ENCODE data around the gene PSMB11. TPM values are rescaled to one million over a fixed set of nuclear protein-coding genes. Genes with fewer than 3 reads are reported as not detected.
"Not testable (repeated sequence)": the region's sequence is repeated elsewhere in the genome, so short reads cannot be mapped to it uniquely, and the experiment has no call there.

Gene PSMB11
- total RNA-seq, 1 donor from 2014 or later = not detected

DNA sequence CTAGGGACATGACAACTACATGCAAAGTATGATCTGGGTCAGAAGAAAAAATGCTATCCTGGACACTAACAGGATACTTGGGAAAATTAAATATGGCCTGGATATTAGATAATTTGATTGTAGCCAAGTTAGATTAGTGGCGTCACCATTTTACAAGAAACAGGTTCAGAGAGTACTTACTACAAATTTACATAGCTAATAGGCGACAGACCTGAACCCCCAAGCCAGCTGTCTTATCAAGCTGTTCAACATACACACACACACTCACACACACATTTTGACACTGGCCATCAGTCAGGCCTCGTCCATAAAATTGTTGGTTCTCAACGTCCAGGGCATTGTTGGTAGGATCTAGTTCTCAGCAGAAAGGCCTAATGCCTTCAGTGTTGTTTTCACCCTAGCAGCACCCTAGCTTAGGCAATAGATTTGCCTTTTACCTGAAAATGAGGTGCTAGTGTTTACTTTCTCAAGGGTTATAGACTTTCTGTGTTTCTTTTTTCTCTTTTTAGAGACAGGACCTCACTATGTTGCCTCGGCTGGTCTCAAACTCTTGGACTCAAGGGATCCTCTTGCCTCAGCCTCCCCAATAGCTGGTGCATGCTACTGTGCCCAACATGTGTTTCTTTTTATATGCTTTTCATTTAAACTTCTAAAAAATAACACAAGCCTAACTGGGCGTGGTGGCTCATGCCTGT lies 28.8 kb upstream of the PSMB11 start:
- no peaks in the 10 kb centered on the region for H3K9me3 ChIP-seq (ENCODE audit: low read depth)
- no peaks in the 10 kb centered on the region for H3K79me2 ChIP-seq (ENCODE audit: low read depth)
- H4K20me1 ChIP-seq (ENCODE audit: low read depth) = no peaks in the 10 kb centered on the region
- no peak for DNase-seq (ENCODE audit: low spot score)
- peaks cover 2% of the 10 kb centered on the region for H3K27me3 Mint-ChIP-seq (ENCODE audit: insufficient read depth, low read depth)
- no peak overlapping the region for H3K9ac ChIP-seq
- TF ChIP-seq, protein P1, sequence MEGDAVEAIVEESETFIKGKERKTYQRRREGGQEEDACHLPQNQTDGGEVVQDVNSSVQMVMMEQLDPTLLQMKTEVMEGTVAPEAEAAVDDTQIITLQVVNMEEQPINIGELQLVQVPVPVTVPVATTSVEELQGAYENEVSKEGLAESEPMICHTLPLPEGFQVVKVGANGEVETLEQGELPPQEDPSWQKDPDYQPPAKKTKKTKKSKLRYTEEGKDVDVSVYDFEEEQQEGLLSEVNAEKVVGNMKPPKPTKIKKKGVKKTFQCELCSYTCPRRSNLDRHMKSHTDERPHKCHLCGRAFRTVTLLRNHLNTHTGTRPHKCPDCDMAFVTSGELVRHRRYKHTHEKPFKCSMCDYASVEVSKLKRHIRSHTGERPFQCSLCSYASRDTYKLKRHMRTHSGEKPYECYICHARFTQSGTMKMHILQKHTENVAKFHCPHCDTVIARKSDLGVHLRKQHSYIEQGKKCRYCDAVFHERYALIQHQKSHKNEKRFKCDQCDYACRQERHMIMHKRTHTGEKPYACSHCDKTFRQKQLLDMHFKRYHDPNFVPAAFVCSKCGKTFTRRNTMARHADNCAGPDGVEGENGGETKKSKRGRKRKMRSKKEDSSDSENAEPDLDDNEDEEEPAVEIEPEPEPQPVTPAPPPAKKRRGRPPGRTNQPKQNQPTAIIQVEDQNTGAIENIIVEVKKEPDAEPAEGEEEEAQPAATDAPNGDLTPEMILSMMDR (IDR thresholded peaks at IDR 0.05) = no peak
- TF ChIP-seq EZH2phosphoT487 (IDR thresholded peaks at IDR 0.05) = no peak
- TF ChIP-seq EZH2 (IDR thresholded peaks at IDR 0.05) = no peak
- no peak overlapping the region for H3K4me3 Mint-ChIP-seq
- H3K9me3 Mint-ChIP-seq = peaks cover 2% of the 10 kb centered on the region
- H3K27ac Mint-ChIP-seq = no peak overlapping the region
- no peaks in the 10 kb centered on the region for H3K36me3 ChIP-seq
- H2AFZ ChIP-seq (replicated peaks) = no peak overlapping the region
- H3K4me3 ChIP-seq = no peak overlapping the region
- peaks cover 24% of the 10 kb centered on the region for H3K4me1 Mint-ChIP-seq
- H3K27ac ChIP-seq = no peak overlapping the region
- peaks cover 30% of the 10 kb centered on the region for H3F3A ChIP-seq (ENCODE audit: low read depth)
- peaks cover 4% of the 10 kb centered on the region for H3K36me3 Mint-ChIP-seq
- H3K4me1 ChIP-seq = peaks cover 9% of the 10 kb centered on the region
- no peak overlapping the region for H3K4me2 ChIP-seq
- no peaks in the 10 kb centered on the region for H3K27me3 ChIP-seq

DNA sequence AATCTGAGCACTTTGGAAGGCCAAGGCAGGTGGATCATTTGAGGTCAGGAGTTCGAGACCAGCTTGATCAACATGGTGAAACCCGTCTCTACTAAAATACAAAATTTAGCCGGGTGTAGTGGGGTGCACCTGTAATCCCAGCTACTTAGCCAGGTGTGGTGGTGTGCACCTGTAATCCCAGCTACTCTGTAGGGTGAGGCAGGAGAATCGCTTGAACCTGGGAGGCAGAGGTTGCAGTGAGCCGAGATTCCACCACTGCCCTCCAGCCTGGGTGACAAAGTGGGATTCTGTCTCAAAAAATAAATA lies 28.3 kb upstream of the PSMB11 start:
- not testable (repeated sequence) for H3K9me3 ChIP-seq (ENCODE audit: low read depth); H3K27ac Mint-ChIP-seq

DNA sequence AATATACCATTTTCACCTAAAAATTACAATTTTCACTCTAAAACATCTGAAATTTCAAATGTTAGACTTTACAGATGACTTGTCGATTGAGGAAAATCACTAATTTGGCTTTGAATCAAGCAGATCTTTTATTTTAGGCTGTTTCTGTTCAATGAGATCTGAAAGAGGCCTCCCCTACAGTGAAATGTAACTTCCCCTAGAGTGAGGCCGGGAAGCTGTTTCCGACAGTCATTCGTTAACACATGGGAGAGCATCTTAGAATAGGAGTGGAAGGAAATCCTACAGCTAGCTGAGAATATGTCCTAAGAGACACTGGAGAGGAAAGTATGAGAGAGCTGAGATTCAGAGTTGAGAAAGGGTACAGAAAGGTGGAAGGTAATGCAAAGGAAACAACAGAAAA lies 26.4 kb upstream of the PSMB11 start:
- H3K4me3 ChIP-seq = no peak overlapping the region
- Mint-ChIP-seq H3K4me1 (peaks cover 8% of the 10 kb centered on the region), H3K27me3 (ENCODE audit: insufficient read depth, low read depth) (no peaks in the 10 kb centered on the region), H3K27ac (no peak overlapping the region), H3K9me3 (no peaks in the 10 kb centered on the region), H3K4me3 (no peak overlapping the region), H3K36me3 (no peaks in the 10 kb centered on the region)
- H3K9ac ChIP-seq = no peak overlapping the region
- H2AFZ ChIP-seq (replicated peaks) = no peak overlapping the region
- DNase-seq (ENCODE audit: low spot score) = no peak
- H3K36me3 ChIP-seq = no peaks in the 10 kb centered on the region
- no peaks in the 10 kb centered on the region for H3K27me3 ChIP-seq
- H3K79me2 ChIP-seq (ENCODE audit: low read depth) = no peaks in the 10 kb centered on the region
- peaks cover 12% of the 10 kb centered on the region for H3F3A ChIP-seq (ENCODE audit: low read depth)
- H3K4me2 ChIP-seq = no peak overlapping the region
- no peaks in the 10 kb centered on the region for H3K9me3 ChIP-seq (ENCODE audit: low read depth)
- TF ChIP-seq, protein P1 (IDR thresholded peaks at IDR 0.05) = no peak
- no peak for TF ChIP-seq EZH2 (IDR thresholded peaks at IDR 0.05)
- no peak for TF ChIP-seq EZH2phosphoT487 (IDR thresholded peaks at IDR 0.05)
- no peak overlapping the region for H3K27ac ChIP-seq
- H3K4me1 ChIP-seq = peaks cover 8% of the 10 kb centered on the region
- no peaks in the 10 kb centered on the region for H4K20me1 ChIP-seq (ENCODE audit: low read depth)

More for the DNA sequence above, 28.3 kb upstream of the PSMB11 start:
- H3K36me3 ChIP-seq; H3K36me3 Mint-ChIP-seq; H3K27me3 Mint-ChIP-seq (ENCODE audit: insufficient read depth, low read depth); H3K79me2 ChIP-seq (ENCODE audit: low read depth); H4K20me1 ChIP-seq (ENCODE audit: low read depth); H3K4me3 ChIP-seq; H3K9ac ChIP-seq; H3K9me3 Mint-ChIP-seq; H3K27me3 ChIP-seq; H3K4me2 ChIP-seq; H2AFZ ChIP-seq (replicated peaks); H3K4me3 Mint-ChIP-seq; DNase-seq (ENCODE audit: low spot score); H3K27ac ChIP-seq: not testable (repeated sequence)
- Histone ChIP-seq H3K4me1 (peaks cover 10% of the 10 kb centered on the region), H3F3A (ENCODE audit: low read depth) (peaks cover 25% of the 10 kb centered on the region)
- H3K4me1 Mint-ChIP-seq = peaks cover 21% of the 10 kb centered on the region

DNA sequence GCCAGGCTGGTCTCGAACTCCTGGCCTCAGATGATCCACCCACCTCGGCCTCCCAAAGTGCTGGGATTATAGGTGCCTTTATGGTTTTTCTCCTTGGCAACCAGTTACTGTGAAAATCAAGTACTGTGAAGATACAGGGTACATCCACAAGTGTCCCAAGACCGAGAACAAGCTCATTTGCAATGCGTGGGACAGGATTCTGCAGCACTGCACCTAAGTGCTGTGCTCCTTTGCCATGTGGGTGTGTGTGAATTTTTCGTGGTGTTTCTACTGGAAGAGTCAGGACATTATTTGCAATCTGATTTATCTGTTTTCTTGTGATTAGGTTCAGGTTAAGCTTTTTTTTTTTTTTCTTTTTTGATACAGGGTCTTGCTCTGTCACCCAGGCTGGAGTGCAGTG lies 24.9 kb upstream of the PSMB11 start:
- H2AFZ ChIP-seq (replicated peaks) = no peak overlapping the region
- no peak overlapping the region for H3K4me3 Mint-ChIP-seq
- H4K20me1 ChIP-seq (ENCODE audit: low read depth) = no peaks in the 10 kb centered on the region
- no peaks in the 10 kb centered on the region for H3K9me3 Mint-ChIP-seq
- no peak for DNase-seq (ENCODE audit: low spot score)
- H3K27ac ChIP-seq = no peak overlapping the region
- no peaks in the 10 kb centered on the region for H3K9me3 ChIP-seq (ENCODE audit: low read depth)
- TF ChIP-seq, protein P1 (IDR thresholded peaks at IDR 0.05) = no peak
- TF ChIP-seq EZH2phosphoT487 (IDR thresholded peaks at IDR 0.05) (no peak), EZH2 (IDR thresholded peaks at IDR 0.05) (no peak)
- peaks cover 22% of the 10 kb centered on the region for H3K4me1 ChIP-seq
- peaks cover 16% of the 10 kb centered on the region for H3F3A ChIP-seq (ENCODE audit: low read depth)
- no peak overlapping the region for H3K9ac ChIP-seq
- H3K27ac Mint-ChIP-seq = no peak overlapping the region
- H3K27me3 Mint-ChIP-seq (ENCODE audit: insufficient read depth, low read depth) = no peaks in the 10 kb centered on the region
- no peaks in the 10 kb centered on the region for H3K79me2 ChIP-seq (ENCODE audit: low read depth)
- H3K4me1 Mint-ChIP-seq = peaks cover 17% of the 10 kb centered on the region
- no peak overlapping the region for H3K4me2 ChIP-seq
- H3K4me3 ChIP-seq = no peak overlapping the region
- no peaks in the 10 kb centered on the region for H3K36me3 Mint-ChIP-seq
- no peaks in the 10 kb centered on the region for H3K36me3 ChIP-seq
- no peaks in the 10 kb centered on the region for H3K27me3 ChIP-seq

All from neural progenitor cell (in vitro differentiated cells).